IPS DF 6.9 (cell line): Measurements from ENCODE around the gene ACTA2.

ENCODE experiments used
- DNase-seq: peaks from one replicate; pipeline ENCODE4 v3.0.0-alpha.2; 2013; ENCODE audit warnings: low read depth, low spot score
- H3K27ac ChIP-seq: one replicate; pipeline ENCODE4 v1.5.1; 2013; ENCODE audit warnings: low read length, control low read depth
- H3K27me3 ChIP-seq: 2 replicates; pipeline ENCODE4 v1.6.1; 2013; ENCODE audit warnings: mild to moderate bottlenecking, low read length; ENCODE audit not compliant: control insufficient read depth, insufficient read depth
- H3K36me3 ChIP-seq: 2 replicates; pipeline ENCODE4 v1.6.1; 2013; ENCODE audit warnings: low read length; ENCODE audit not compliant: control insufficient read depth, insufficient read depth
- H3K4me1 ChIP-seq: 2 replicates; pipeline ENCODE4 v1.6.1; 2013; ENCODE audit warnings: low read length; ENCODE audit not compliant: control insufficient read depth, insufficient read depth
- H3K4me3 ChIP-seq: 2 replicates; pipeline ENCODE4 v1.5.1; 2013; ENCODE audit warnings: mild to moderate bottlenecking, low read length
- H3K9me3 ChIP-seq: 2 replicates; pipeline ENCODE4 v1.6.1; 2013; ENCODE audit warnings: low read length, inconsistent platforms; ENCODE audit not compliant: control insufficient read depth, insufficient read depth
- WGBS: extraction: QIAGEN DNeasy Blood & Tissue Kit; methylation state at CpG from one replicate; pipeline ENCODE4 v1.1.7; 2013; ENCODE audit warnings: mixed read lengths, missing lambda C conversion rate; ENCODE audit not compliant: insufficient read length, insufficient coverage; 5-methylcytosine and 5-hydroxymethylcytosine counted together

Gene ACTA2

DNA sequence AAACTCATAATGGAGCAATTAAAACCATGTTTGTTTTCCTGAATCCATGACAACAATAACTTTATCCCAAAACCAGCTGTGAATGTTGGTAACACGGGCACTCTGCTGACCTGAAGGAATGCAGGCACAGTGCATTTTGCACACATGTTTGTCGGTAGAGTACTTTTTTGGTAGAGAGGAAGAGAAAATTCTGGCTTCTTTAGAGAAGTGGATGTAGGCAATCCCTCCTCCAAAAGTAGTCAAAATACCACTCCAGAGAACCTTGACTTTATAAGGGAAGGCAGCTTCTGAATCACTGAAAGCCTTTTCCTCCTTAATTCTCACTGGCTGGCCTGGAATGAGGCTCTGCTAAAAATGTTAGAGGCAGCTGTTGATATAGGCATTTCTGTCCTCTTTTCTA is 15.8 kb upstream of the ACTA2 start:
- Histone ChIP-seq H3K27me3 (no peaks in the 10 kb centered on the region), H3K4me3 (no peak overlapping the region), H3K4me1 (no peaks in the 10 kb centered on the region), H3K27ac (no peak overlapping the region), H3K9me3 (no peaks in the 10 kb centered on the region), H3K36me3 (no peaks in the 10 kb centered on the region)
- no CpG with 5 or more reads among the region's 2 CpGs for WGBS
- DNase-seq: no peak

DNA sequence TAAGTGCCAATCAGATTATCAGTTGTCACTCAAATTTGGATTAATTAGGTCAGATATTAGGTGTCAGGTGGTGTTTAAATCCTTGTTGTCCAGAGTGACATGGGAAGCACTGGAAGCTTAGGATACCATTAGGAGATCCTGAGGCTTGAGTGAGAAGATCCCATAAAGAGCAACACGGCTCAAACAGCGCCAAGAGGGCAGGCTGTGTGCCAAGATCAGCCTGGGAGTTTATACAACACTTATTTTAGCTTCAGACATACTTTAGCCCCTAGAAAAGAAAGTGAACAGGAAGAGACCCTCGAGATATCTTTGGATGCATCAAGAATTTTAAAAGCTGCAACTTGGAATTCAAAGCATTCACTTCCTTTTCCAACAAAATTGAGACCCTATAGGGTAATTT is 14.2 kb upstream of the ACTA2 start:
- Histone ChIP-seq H3K27ac (no peak overlapping the region), H3K27me3 (no peaks in the 10 kb centered on the region), H3K4me1 (no peaks in the 10 kb centered on the region), H3K9me3 (no peaks in the 10 kb centered on the region), H3K4me3 (no peak overlapping the region), H3K36me3 (no peaks in the 10 kb centered on the region)
- no peak for DNase-seq
- WGBS: no CpG with 5 or more reads among the region's 3 CpGs

DNA sequence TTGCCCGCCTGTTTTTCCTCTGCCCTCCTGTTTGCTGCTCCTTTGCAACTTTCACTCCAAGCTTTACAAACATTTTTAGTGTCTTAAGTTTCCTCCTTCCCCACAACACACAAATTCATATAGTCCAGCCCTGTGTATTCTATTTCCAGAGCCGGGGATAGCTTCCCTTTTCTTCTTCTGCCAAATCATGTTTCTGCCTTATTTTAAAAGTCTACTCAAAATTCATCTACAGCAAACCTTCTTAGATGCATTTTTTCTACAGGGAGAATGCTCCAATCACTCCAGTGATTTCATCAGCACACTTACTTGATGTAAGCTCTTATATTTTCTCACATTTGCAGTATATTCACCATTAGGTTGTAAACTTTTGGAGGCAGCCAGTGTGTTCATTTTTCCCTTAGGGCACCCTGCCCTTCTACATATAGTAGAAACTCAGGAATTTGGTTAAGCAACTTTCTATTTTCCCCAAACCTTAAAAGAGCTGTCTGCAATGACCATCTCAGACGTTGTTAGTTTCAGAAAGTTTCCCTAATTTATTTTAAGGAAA is 12.4 kb upstream of the ACTA2 start:
- Histone ChIP-seq H3K27ac (no peak overlapping the region), H3K27me3 (no peaks in the 10 kb centered on the region), H3K36me3 (no peaks in the 10 kb centered on the region), H3K9me3 (no peaks in the 10 kb centered on the region), H3K4me3 (no peak overlapping the region), H3K4me1 (no peaks in the 10 kb centered on the region)
- no peak for DNase-seq
- WGBS: no CpG with 5 or more reads among the region's 3 CpGs

DNA sequence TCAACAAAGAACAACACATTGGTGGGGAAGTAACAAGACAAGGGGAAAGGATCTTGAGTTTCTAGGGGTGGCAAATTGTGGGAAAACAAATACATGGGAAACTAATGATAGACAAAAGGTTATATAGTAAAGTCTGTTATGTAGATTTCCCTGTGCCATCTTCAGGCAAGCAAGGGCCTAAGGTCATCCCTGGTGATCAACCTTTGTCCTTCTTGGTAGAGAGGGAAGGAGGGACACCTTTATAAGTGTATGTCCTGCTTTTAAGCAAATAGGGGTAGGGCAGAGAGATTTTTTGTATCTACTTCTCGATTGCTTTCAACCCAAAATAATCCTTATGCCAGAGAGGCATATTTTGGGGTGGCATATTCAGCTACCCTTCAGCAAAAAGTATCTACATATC is 11.8 kb upstream of the ACTA2 start:
- no peaks in the 10 kb centered on the region for H3K9me3 ChIP-seq
- no peaks in the 10 kb centered on the region for H3K36me3 ChIP-seq
- H3K27me3 ChIP-seq: no peaks in the 10 kb centered on the region
- no peak for DNase-seq
- H3K4me1 ChIP-seq: no peaks in the 10 kb centered on the region
- no peak overlapping the region for H3K4me3 ChIP-seq
- no CpG with 5 or more reads among the region's 1 CpG for WGBS
- no peak overlapping the region for H3K27ac ChIP-seq

DNA sequence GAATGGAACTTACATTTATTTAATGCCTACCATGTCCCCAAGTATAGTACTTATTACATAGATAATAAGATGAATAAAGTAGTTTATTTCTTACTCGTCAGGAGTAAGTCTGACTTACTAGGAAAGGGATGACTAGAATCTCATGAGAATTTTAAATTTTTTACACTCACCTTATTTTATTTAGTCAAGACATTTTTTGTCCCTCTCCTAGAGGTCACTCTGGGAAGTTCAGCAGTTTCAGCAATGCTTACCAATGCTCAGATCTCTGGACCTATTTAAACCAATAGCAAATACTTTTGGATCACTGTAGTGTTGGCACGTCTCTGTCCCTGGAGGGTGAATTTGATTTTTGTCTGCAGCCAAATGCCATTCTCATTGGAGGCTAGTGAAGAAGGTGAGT is 10.7 kb upstream of the ACTA2 start:
- no peaks in the 10 kb centered on the region for H3K36me3 ChIP-seq
- H3K27ac ChIP-seq: no peak overlapping the region
- H3K9me3 ChIP-seq: no peaks in the 10 kb centered on the region
- no peak overlapping the region for H3K4me3 ChIP-seq
- no peak for DNase-seq
- H3K4me1 ChIP-seq: no peaks in the 10 kb centered on the region
- no CpG with 5 or more reads among the region's 2 CpGs for WGBS
- H3K27me3 ChIP-seq: no peaks in the 10 kb centered on the region

DNA sequence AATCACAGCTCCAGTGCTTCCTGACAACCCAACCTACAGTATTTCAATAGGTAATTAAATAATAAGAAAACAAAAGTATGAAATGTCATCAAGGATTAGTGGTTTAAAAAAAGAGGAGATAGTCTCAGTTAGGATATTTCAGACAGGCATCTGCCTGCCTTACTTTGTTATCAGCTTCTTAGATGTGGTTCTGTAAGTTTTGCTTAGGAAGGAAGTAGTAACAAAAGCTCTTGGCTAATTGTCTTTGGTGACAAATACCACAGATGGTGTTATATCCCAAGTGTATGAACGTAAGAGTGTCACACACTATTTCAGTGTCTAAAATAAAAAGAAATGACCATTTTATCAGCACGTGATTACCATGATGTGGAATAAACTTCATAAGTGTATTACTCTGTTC is 9.8 kb upstream of the ACTA2 start:
- no CpG with 5 or more reads among the region's 2 CpGs for WGBS
- Histone ChIP-seq H3K4me3 (no peak overlapping the region), H3K36me3 (no peaks in the 10 kb centered on the region), H3K4me1 (no peaks in the 10 kb centered on the region), H3K9me3 (no peaks in the 10 kb centered on the region), H3K27ac (no peak overlapping the region), H3K27me3 (no peaks in the 10 kb centered on the region)
- no peak for DNase-seq

DNA sequence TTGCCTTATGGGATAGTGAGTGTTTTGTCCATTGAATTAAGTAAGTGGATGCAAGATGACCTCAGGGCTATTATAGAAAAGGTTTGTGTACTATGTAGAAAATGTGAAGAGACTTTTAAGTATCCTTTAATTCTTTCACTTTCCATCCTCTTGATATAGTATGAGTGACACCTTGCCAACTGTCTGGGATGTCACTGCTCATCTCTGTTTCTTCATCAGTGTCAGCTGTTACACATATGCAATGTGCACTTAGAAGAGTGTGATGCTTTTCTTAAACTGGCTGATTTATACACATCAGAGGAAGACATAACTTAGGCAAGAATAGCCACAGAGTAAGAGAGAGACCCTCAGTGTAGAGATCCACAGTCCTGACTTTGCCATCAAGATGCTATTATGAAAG is 8.7 kb upstream of the ACTA2 start:
- no peaks in the 10 kb centered on the region for H3K27me3 ChIP-seq
- no peaks in the 10 kb centered on the region for H3K4me1 ChIP-seq
- no peaks in the 10 kb centered on the region for H3K9me3 ChIP-seq
- no peaks in the 10 kb centered on the region for H3K36me3 ChIP-seq
- no peak overlapping the region for H3K4me3 ChIP-seq
- DNase-seq: no peak
- H3K27ac ChIP-seq: no peak overlapping the region

DNA sequence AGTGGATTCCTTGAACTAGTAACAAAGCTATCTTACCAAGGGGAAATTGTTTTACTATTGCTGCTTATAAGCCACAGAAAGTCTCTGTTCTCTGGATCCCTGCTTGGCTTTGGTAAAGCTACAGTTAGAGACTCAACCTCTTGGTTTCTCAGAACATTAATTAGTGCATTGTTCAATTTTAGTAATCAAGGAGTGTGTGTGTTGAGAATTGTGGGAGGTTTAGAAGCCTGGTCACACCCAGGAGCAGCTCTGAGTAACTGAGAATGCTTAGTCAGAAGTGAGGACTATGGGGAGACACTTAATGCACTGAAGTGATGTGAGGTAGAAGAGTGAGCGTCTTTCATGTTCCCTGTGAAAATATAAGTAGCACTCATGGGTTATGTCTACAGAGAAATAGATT is 8.2 kb upstream of the ACTA2 start:
- Histone ChIP-seq H3K27ac (no peak overlapping the region), H3K9me3 (no peaks in the 10 kb centered on the region), H3K36me3 (no peaks in the 10 kb centered on the region), H3K4me3 (no peak overlapping the region), H3K27me3 (no peaks in the 10 kb centered on the region), H3K4me1 (no peaks in the 10 kb centered on the region)
- no CpG with 5 or more reads among the region's 1 CpG for WGBS
- no peak for DNase-seq

DNA sequence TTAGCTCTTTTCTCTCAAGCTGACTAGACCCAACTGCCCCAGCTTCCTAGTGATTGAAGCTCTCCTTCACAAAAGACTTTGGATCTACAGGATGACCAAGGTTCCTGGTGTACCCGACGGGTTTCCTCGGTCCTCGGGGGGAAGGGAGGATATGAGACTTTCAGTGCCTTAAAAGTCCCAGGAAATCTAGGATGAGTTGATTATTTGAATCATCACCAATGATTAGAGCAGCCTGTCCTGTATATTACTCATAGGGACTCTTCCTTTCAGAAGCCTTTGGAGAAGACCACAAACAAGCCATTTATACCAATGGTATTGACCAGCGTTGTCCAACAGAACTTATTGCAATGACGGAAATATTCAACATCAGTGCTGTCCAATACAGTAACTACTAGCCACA is 6.1 kb upstream of the ACTA2 start:
- WGBS: no CpG with 5 or more reads among the region's 6 CpGs

DNA sequence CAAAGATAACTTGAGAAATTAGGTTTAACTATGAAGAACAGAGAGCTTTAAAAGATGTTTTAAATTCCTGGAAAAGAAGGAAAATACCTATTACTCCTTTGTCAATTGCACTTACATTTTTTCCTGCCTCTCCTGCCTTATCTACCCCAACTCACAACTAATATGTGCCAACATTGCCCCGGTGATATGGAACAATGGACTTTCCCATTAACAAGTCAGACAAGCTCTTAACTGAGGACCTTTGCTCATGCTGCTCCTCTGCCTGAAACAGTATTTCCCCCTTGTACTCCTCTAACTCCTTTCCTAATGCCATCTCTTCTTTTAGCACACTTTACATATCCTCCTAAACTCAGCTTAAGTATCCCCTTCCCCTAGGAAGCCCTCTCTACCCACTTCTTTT is 4.8 kb upstream of the ACTA2 start:
- Histone ChIP-seq H3K9me3 (no peaks in the 10 kb centered on the region), H3K4me1 (no peaks in the 10 kb centered on the region), H3K36me3 (no peaks in the 10 kb centered on the region), H3K27ac (no peak overlapping the region), H3K27me3 (no peaks in the 10 kb centered on the region), H3K4me3 (no peak overlapping the region)
- WGBS: no CpG with 5 or more reads among the region's 1 CpG
- no peak for DNase-seq

More for the DNA sequence above, 6.1 kb upstream of the ACTA2 start:
- Histone ChIP-seq H3K4me3 (no peak overlapping the region), H3K36me3 (no peaks in the 10 kb centered on the region), H3K27me3 (no peaks in the 10 kb centered on the region), H3K9me3 (no peaks in the 10 kb centered on the region), H3K27ac (no peak overlapping the region), H3K4me1 (no peaks in the 10 kb centered on the region)
- DNase-seq: no peak

DNA sequence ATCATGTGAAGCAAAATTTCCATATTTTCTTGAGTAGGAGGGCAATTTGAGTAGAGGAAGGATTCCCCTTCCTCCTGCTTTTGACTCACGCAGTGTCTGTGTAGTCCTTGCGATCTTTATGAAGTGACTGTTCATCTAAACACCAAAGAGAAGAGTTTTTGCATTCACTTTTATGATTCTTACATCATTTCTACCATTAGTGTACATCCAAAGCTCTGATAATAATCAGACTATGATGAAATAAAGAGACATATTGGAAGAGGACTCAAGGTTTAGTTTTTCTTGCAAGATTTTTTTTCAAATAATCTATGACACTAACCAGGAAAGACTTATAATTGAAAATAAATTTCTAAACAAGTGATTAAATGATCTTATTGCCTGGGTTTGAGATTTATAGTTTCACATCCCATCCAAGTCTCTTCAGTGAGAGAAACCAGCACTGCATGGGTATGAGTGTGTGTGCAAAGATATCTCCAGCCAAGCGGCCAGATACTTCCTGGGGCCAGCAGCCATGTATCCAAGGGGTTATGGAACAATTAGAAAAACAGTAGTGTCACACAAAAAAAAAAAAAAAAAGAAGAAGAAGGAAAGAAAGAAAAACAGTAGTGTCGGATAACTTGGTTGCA is 2.0 kb upstream of the ACTA2 start:
- H3K27me3 ChIP-seq: no peaks in the 10 kb centered on the region
- no peaks in the 10 kb centered on the region for H3K36me3 ChIP-seq
- WGBS: no CpG with 5 or more reads among the region's 4 CpGs
- no peak for DNase-seq
- H3K27ac ChIP-seq: no peak overlapping the region
- H3K9me3 ChIP-seq: no peaks in the 10 kb centered on the region
- H3K4me3 ChIP-seq: no peak overlapping the region
- 0 out of 2 replicates have a peak, but pooled peaks cover 1% of the 10 kb centered on the region for H3K4me1 ChIP-seq
